Brain microvascular endothelial cell (primary cell): Measurements from ENCODE around the gene APMAP.

Experiments
- DNase-seq: peaks from one replicate; pipeline ENCODE4 v3.0.0-alpha.2; 2020
- H3K27ac ChIP-seq: fragments of 250-450 bp; sonication (Bioruptor Pico); 2 replicates; pipeline ENCODE4 v1.5.1; 2020; ENCODE audit warnings: mild to moderate bottlenecking, moderate library complexity
- H3K27me3 ChIP-seq: fragments of 250-450 bp; sonication (Bioruptor Pico); replicated peaks from 2 replicates; pipeline ENCODE4 v1.5.1; 2020; ENCODE audit warnings: mild to moderate bottlenecking
- H3K36me3 ChIP-seq: fragments of 250-450 bp; sonication (Bioruptor Pico); replicated peaks from 2 replicates; pipeline ENCODE4 v1.5.1; 2020; ENCODE audit warnings: mild to moderate bottlenecking
- H3K4me3 ChIP-seq: 2 replicates; pipeline ENCODE4 v1.5.1; 2011; ENCODE audit warnings: low read depth, mild to moderate bottlenecking, control low read depth, low read length, moderate library complexity
- in situ Hi-C: cut with HindIII; loops from 2 replicates; pipeline ENCODE4 v1.10.0; 2017; ENCODE audit warnings: low sequenced_read_pairs, low pct_ligation_motif_present
- TF ChIP-seq, protein P1 (sequence below): IDR thresholded peaks from 2 replicates; pipeline ENCODE4 v1.5.1; 2011; ENCODE audit warnings: low read depth, mild to moderate bottlenecking, moderate library complexity, low read length, control low read depth, inconsistent platforms; ENCODE audit errors: missing control alignments

The APMAP gene

DNA sequence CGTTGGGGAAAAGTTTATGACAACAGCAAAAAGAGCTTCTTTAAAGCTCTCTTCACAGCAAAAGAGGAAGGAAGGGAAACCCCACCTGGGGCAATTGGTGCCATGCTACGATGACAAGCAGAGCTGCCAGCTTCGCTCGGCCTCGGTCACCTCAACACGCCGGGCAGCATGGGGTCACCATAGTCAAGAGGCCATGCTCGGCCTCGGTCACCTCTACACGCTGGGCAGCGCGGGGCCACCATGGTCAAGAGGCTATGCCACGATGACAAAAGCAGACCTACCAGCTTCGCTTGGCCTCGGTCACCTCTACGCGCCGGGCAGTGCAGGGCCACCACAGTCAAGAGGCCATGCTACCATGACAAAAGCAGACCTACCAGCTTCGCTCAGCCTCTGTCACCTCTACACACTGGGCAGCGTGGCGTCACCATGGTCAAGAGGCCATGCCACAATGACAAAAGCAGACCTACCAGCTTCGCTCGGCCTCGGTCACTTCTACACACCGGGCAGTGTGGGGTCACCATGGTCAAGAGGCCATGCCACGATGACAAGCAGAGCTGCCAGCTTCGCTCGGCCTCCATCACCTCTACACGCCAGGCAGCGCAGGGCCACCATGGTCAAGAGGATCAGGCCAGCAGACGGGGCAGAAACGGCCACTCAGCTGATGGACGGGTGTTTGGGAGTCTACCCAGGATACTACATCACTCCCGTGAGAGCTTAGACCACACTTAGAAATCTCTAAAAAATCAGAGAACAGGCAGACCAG is 12.1 kb downstream of the APMAP start:
- Histone ChIP-seq H3K27me3 (no peaks in the 10 kb centered on the region), H3K36me3 (peaks cover 15% of the 10 kb centered on the region), H3K27ac (no peak overlapping the region), H3K4me3 (no peak overlapping the region)
- no peak for DNase-seq
- TF ChIP-seq, protein P1, sequence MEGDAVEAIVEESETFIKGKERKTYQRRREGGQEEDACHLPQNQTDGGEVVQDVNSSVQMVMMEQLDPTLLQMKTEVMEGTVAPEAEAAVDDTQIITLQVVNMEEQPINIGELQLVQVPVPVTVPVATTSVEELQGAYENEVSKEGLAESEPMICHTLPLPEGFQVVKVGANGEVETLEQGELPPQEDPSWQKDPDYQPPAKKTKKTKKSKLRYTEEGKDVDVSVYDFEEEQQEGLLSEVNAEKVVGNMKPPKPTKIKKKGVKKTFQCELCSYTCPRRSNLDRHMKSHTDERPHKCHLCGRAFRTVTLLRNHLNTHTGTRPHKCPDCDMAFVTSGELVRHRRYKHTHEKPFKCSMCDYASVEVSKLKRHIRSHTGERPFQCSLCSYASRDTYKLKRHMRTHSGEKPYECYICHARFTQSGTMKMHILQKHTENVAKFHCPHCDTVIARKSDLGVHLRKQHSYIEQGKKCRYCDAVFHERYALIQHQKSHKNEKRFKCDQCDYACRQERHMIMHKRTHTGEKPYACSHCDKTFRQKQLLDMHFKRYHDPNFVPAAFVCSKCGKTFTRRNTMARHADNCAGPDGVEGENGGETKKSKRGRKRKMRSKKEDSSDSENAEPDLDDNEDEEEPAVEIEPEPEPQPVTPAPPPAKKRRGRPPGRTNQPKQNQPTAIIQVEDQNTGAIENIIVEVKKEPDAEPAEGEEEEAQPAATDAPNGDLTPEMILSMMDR: no peak
- in situ Hi-C loops: no loop called here

DNA sequence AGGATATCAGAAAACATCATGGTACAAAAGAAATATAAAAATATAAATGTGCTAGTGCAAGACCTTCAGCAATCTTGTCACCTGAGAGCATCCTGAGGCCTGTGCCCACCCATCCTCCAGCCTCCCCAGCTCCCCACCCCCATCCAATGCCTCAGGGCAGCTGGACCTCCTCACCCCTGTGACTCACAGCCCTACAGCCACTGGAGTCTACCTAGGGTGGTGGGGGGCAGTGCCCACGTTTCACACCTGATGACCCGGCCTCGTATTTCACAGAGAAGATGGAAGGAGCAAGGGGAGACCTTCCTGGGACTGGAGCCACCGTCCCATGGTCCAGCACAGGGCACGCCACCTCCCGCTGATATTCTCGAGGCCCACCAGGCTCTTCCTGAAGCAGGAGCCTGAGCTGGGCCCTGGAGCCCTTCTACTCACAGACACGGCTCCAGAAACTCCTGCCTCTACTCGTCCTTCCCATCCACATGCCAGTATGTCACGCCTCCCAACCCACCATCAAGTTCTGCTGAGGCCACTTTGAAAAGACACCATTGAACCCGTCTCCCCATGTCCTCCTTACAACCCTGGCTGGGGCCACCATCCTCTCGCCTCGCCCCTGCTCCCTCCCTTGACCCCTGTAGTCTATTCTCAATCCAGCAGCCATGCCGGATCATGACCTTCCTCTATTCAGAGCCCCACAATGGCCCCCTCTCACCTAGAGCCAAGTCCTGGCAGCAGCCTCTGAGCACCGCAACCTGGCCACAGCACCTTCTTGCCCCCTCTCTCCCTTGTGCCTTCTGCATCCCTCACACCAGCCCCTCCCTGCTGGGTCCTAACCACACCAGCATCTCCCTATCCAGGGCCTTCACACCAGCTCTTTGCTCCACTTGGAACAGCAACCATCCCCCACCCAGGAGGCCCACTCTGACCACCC is 13.3 kb downstream of the APMAP start:
- no peak overlapping the region for H3K4me3 ChIP-seq

GRCh38 chr20:24978513-24978912 is 14.0 kb downstream of the APMAP start:
- TF ChIP-seq, protein P1: no peak
- Histone ChIP-seq H3K4me3 (no peak overlapping the region), H3K27me3 (no peaks in the 10 kb centered on the region), H3K27ac (no peak overlapping the region), H3K36me3 (peaks cover 16% of the 10 kb centered on the region)
- no peak for DNase-seq
- in situ Hi-C loops: no loop called here

More for the DNA sequence above, 13.3 kb downstream of the APMAP start:
- in situ Hi-C loops: no loop called here
- TF ChIP-seq, protein P1: no peak
- Histone ChIP-seq H3K27me3 (no peaks in the 10 kb centered on the region), H3K36me3 (peaks cover 15% of the 10 kb centered on the region), H3K27ac (no peak overlapping the region)
- no peak for DNase-seq

- in situ Hi-C loops: no loop called here
- H3K36me3 ChIP-seq: peaks cover 18% of the 10 kb centered on the region
- H3K4me3 ChIP-seq: no peak overlapping the region
These were observed 14.8 kb downstream of the APMAP start for GRCh38 chr20:24977797-24978196.

DNA sequence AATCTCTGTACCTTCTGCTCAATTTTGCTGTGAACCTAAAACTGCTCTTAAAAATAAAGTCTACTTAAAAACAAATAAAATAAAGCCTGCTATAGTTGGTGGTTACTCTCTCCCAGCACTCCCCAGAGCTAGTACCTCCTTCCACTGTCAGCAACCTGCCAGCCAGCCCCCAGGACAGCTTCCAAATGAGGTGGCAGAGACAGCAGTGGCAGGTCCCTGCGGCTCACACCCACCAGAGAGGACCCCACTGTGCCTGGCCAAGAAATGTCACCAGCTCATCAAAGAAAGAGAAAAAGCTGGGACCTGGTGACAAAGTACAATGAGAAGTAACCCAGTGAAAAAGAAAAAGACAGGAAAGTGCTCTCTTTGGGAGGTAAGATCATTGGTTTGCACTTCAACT is 15.2 kb downstream of the APMAP start:
- TF ChIP-seq, protein P1: no peak
- no peak overlapping the region for H3K4me3 ChIP-seq
- H3K27me3 ChIP-seq: no peaks in the 10 kb centered on the region
- no peak overlapping the region for H3K27ac ChIP-seq
- in situ Hi-C loops: no loop called here
- DNase-seq: no peak
- peaks cover 22% of the 10 kb centered on the region for H3K36me3 ChIP-seq

More at GRCh38 chr20:24977797-24978196, 14.8 kb downstream of the APMAP start:
- H3K27me3 ChIP-seq: no peaks in the 10 kb centered on the region
- H3K27ac ChIP-seq: no peak overlapping the region
- TF ChIP-seq, protein P1: no peak
- DNase-seq: no peak
